ENCODE results near the gene ARIH1.

The ARIH1 gene

GRCh38 chr15:72584006-72584405, 109.9 kb downstream of the ARIH1 start:
- no peak overlapping the region for H3K4me3 ChIP-seq (replicated peaks; ENCODE audit: low read depth, low read length)
- no peak for DNase-seq (ENCODE audit: extremely low read depth, insufficient read length)
- H3K36me3 ChIP-seq (ENCODE audit: control insufficient read depth, insufficient read depth, low read length) = peaks cover 5% of the 10 kb centered on the region
- no peak for TF ChIP-seq CTCF (IDR thresholded peaks at IDR 0.05; ENCODE audit: insufficient read depth, low read length, poor library complexity, severe bottlenecking)
- H3K27me3 ChIP-seq (replicated peaks; ENCODE audit: control insufficient read depth, insufficient read depth, low read length) = no peaks in the 10 kb centered on the region

- no peak overlapping the region for H3K4me3 ChIP-seq (replicated peaks; ENCODE audit: low read depth, low read length)
- no peak for DNase-seq (ENCODE audit: extremely low read depth, insufficient read length)
- peaks cover 5% of the 10 kb centered on the region for H3K36me3 ChIP-seq (ENCODE audit: control insufficient read depth, insufficient read depth, low read length)
- no peaks in the 10 kb centered on the region for H3K27me3 ChIP-seq (replicated peaks; ENCODE audit: control insufficient read depth, insufficient read depth, low read length)
- TF ChIP-seq CTCF (IDR thresholded peaks at IDR 0.05; ENCODE audit: insufficient read depth, low read length, poor library complexity, severe bottlenecking) = no peak
These were observed 110.9 kb downstream of the ARIH1 start for GRCh38 chr15:72585025-72585424.

- Histone ChIP-seq H3K4me3 (replicated peaks; ENCODE audit: low read depth, low read length) (no peak overlapping the region), H3K27me3 (replicated peaks; ENCODE audit: control insufficient read depth, insufficient read depth, low read length) (no peaks in the 10 kb centered on the region), H3K36me3 (ENCODE audit: control insufficient read depth, insufficient read depth, low read length) (peaks cover 4% of the 10 kb centered on the region)
- no peak for DNase-seq (ENCODE audit: extremely low read depth, insufficient read length)
- no peak for TF ChIP-seq CTCF (IDR thresholded peaks at IDR 0.05; ENCODE audit: insufficient read depth, low read length, poor library complexity, severe bottlenecking)
These were observed 111.4 kb downstream of the ARIH1 start for GRCh38 chr15:72585476-72586058.

- Histone ChIP-seq H3K4me3 (replicated peaks; ENCODE audit: low read depth, low read length) (no peak overlapping the region), H3K36me3 (ENCODE audit: control insufficient read depth, insufficient read depth, low read length) (peaks cover 3% of the 10 kb centered on the region), H3K27me3 (replicated peaks; ENCODE audit: control insufficient read depth, insufficient read depth, low read length) (no peaks in the 10 kb centered on the region)
- no peak for DNase-seq (ENCODE audit: extremely low read depth, insufficient read length)
- no peak for TF ChIP-seq CTCF (IDR thresholded peaks at IDR 0.05; ENCODE audit: insufficient read depth, low read length, poor library complexity, severe bottlenecking)
These were observed 114.0 kb downstream of the ARIH1 start for GRCh38 chr15:72588096-72588495.

- TF ChIP-seq CTCF (IDR thresholded peaks at IDR 0.05; ENCODE audit: insufficient read depth, low read length, poor library complexity, severe bottlenecking) = no peak
These were observed 116.3 kb downstream of the ARIH1 start for GRCh38 chr15:72590427-72590826.

GRCh38 chr15:72591361-72591760, 117.2 kb downstream of the ARIH1 start:
- no peaks in the 10 kb centered on the region for H3K27me3 ChIP-seq (replicated peaks; ENCODE audit: control insufficient read depth, insufficient read depth, low read length)
- TF ChIP-seq CTCF (IDR thresholded peaks at IDR 0.05; ENCODE audit: insufficient read depth, low read length, poor library complexity, severe bottlenecking) = no peak
- H3K36me3 ChIP-seq (ENCODE audit: control insufficient read depth, insufficient read depth, low read length) = no peaks in the 10 kb centered on the region
- no peak overlapping the region for H3K4me3 ChIP-seq (replicated peaks; ENCODE audit: low read depth, low read length)
- no peak for DNase-seq (ENCODE audit: extremely low read depth, insufficient read length)

More at GRCh38 chr15:72590427-72590826, 116.3 kb downstream of the ARIH1 start:
- Histone ChIP-seq H3K27me3 (replicated peaks; ENCODE audit: control insufficient read depth, insufficient read depth, low read length) (no peaks in the 10 kb centered on the region), H3K4me3 (replicated peaks; ENCODE audit: low read depth, low read length) (no peak overlapping the region), H3K36me3 (ENCODE audit: control insufficient read depth, insufficient read depth, low read length) (no peaks in the 10 kb centered on the region; the same call in 1 of the 2 replicates)
- no peak for DNase-seq (ENCODE audit: extremely low read depth, insufficient read length)
